Testis (tissue), 3 donors: ENCODE measurements around the gene TLE3. TPM values are rescaled to one million over a fixed set of nuclear protein-coding genes. Genes with fewer than 3 reads are reported as not detected.

ENCODE experiments used
- DNase-seq: peaks from one replicate; pipeline ENCODE4 v3.0.0-alpha.2; 2019
- H3K27ac ChIP-seq, 2 donors: fragments of 200-600 bp; sonication (generic); one replicate each; pipeline ENCODE4 v1.5.1; 2019
- H3K27me3 ChIP-seq: fragments of 200-600 bp; sonication (generic); one replicate; pipeline ENCODE4 v1.5.1; 2019
- H3K36me3 ChIP-seq: fragments of 200-600 bp; sonication (generic); one replicate; pipeline ENCODE4 v1.5.1; 2017; ENCODE audit warnings: low read depth; ENCODE audit errors: missing control alignments
- H3K4me1 ChIP-seq: fragments of 200-600 bp; sonication (generic); one replicate; pipeline ENCODE4 v1.5.1; 2019
- H3K4me3 ChIP-seq, 2 donors: fragments of 200-600 bp; sonication (generic); one replicate each; pipeline ENCODE4 v1.5.1; 2017 to 2019
- H3K9me3 ChIP-seq: fragments of 200-600 bp; sonication (generic); one replicate; pipeline ENCODE4 v1.5.1; 2017
- POLR2A ChIP-seq: fragments of 450-650 bp; IDR thresholded peaks from one replicate; pipeline ENCODE4 v1.6.1; 2017; ENCODE audit warnings: antibody characterized with exemption, mild to moderate bottlenecking, moderate library complexity
- WGBS, 2 donors: methylation state at CpG; one replicate each; pipeline ENCODE4 v1.1.5; 2018; 5-methylcytosine and 5-hydroxymethylcytosine counted together
- intact Hi-C: fragments of 100-400 bp; cut with DNase I; formaldehyde crosslinking; loops from one replicate; pipeline ENCODE4 v1.15.1; 2023; ENCODE audit warnings: low total_unique reads
- polyA plus RNA-seq: library from polyadenylated mRNA; stranded (reverse); fragments of 350-450 nt; fragmentation: Illumina TruSeq; extraction: RNeasy Lipid Tissue Mini Kit (QIAGEN cat#74804); gene quantifications from one replicate; pipeline ENCODE4 v1.2.3, GENCODE V29; 2014; ENCODE audit warnings: low read depth, low replicate concordance; ENCODE audit not compliant: insufficient read depth
- total RNA-seq, 2 donors: library from RNA; depleted of rRNA; stranded (reverse); fragments of >200 nt; gene quantifications; one replicate each; pipeline ENCODE4 v1.2.3, GENCODE V29; 2016
- TF ChIP-seq, protein P1 (sequence below), 3 experiments: fragments of 450-650 bp in 2 of 3; fragments of 200-600 bp in 1 of 3; sonication (generic) in 1 of 3; IDR thresholded peaks; one replicate each; pipeline ENCODE4 v1.5.1; 2016 to 2019; ENCODE audit warnings: antibody characterized with exemption in 3 of 3, mild to moderate bottlenecking in 2 of 3, moderate library complexity in 1 of 3

Gene TLE3
- total and polyA plus RNA-seq, 3 donors from 2014 or later = 60.5 to 139 (median 99.5) TPM

GRCh38 chr15:70066447-70066846 lies 31.3 kb downstream of the TLE3 start:
- Histone ChIP-seq H3K4me3 (no peak overlapping the region), H3K27me3 (no peaks in the 10 kb centered on the region), H3K36me3 (no peaks in the 10 kb centered on the region), H3K9me3 (no peaks in the 10 kb centered on the region), H3K4me1 (peaks cover 20% of the 10 kb centered on the region), H3K27ac (no peak overlapping the region)
- intact Hi-C loops = no loop called here
- TF ChIP-seq, protein P1, sequence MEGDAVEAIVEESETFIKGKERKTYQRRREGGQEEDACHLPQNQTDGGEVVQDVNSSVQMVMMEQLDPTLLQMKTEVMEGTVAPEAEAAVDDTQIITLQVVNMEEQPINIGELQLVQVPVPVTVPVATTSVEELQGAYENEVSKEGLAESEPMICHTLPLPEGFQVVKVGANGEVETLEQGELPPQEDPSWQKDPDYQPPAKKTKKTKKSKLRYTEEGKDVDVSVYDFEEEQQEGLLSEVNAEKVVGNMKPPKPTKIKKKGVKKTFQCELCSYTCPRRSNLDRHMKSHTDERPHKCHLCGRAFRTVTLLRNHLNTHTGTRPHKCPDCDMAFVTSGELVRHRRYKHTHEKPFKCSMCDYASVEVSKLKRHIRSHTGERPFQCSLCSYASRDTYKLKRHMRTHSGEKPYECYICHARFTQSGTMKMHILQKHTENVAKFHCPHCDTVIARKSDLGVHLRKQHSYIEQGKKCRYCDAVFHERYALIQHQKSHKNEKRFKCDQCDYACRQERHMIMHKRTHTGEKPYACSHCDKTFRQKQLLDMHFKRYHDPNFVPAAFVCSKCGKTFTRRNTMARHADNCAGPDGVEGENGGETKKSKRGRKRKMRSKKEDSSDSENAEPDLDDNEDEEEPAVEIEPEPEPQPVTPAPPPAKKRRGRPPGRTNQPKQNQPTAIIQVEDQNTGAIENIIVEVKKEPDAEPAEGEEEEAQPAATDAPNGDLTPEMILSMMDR (IDR thresholded peaks at IDR 0.05) = no peak
- no peak for TF ChIP-seq POLR2A
- 86 to 93% methylated on average over 5 of the region's 5 CpGs for WGBS, 2 donors
- no peak for DNase-seq

- no peaks in the 10 kb centered on the region for H3K27me3 ChIP-seq
- no peaks in the 10 kb centered on the region for H3K9me3 ChIP-seq
- H3K4me3 ChIP-seq = no peak overlapping the region
- peaks cover 20% of the 10 kb centered on the region for H3K4me1 ChIP-seq
- WGBS, 2 donors = 93 to 95% methylated on average over 6 to 12 of the region's 12 CpGs
- H3K36me3 ChIP-seq = no peaks in the 10 kb centered on the region
- TF ChIP-seq, protein P1 (IDR thresholded peaks at IDR 0.05) = no peak
- no peak for TF ChIP-seq POLR2A
- no peak for DNase-seq
- intact Hi-C loops = no loop called here
- H3K27ac ChIP-seq = no peak overlapping the region
These were observed 31.7 kb downstream of the TLE3 start for GRCh38 chr15:70066004-70066403.

DNA sequence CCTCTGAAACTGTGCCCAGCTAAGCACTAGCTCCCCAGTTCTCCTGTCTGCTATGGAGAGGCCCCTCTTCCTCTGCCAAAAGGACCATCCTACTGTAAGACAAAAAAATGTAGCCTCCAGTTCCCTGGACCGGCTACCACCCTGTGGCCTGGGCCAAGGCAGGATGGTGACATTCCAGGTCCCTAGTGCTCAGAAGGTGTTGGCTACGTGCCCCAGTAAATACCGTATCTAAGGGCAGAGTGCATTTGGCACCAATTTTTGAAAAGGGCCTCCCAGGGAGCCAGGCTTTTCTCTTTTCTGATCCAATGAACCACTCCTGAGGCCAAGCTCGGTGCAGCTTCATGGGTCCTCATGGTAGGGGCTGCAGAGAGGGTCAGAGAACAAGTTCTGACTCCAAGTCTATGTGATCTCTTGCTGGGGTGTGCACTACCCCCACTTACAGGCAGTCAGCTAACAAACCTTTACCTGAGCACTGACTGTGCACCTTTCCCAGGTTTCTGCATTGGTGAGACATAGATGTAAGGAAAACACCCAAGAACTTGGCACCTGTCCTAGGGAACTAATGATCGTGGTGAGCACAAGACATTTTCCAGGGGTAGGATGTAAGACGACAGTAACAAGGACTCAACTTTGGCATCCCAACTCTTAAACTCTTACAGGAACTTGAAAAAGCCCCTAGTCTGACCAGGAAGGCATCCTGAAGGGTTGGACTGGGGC lies 32.6 kb downstream of the TLE3 start:
- TF ChIP-seq POLR2A = no peak
- TF ChIP-seq, protein P1 (IDR thresholded peaks at IDR 0.05) = no peak
- no peaks in the 10 kb centered on the region for H3K36me3 ChIP-seq
- H3K27me3 ChIP-seq = no peaks in the 10 kb centered on the region
- no peak overlapping the region for H3K4me3 ChIP-seq
- peaks cover 15% of the 10 kb centered on the region for H3K4me1 ChIP-seq
- WGBS, 2 donors = 75 to 93% methylated on average over 6 of the region's 6 CpGs
- no peak for DNase-seq
- H3K27ac ChIP-seq = no peak overlapping the region
- H3K9me3 ChIP-seq = no peaks in the 10 kb centered on the region
- intact Hi-C loops = no loop called here

- Histone ChIP-seq H3K36me3 (no peaks in the 10 kb centered on the region), H3K27ac (no peak overlapping the region), H3K27me3 (no peaks in the 10 kb centered on the region), H3K9me3 (no peaks in the 10 kb centered on the region), H3K4me3 (no peak overlapping the region), H3K4me1 (peaks cover 11% of the 10 kb centered on the region)
- TF ChIP-seq POLR2A = no peak
- TF ChIP-seq, protein P1 (IDR thresholded peaks at IDR 0.05) = no peak
- 77 to 85% methylated on average over 4 of the region's 4 CpGs for WGBS, 2 donors
- intact Hi-C loops = no loop called here
- DNase-seq = no peak
These were observed 33.3 kb downstream of the TLE3 start for GRCh38 chr15:70064441-70064840.

GRCh38 chr15:70063980-70064379 lies 33.7 kb downstream of the TLE3 start:
- WGBS, 2 donors = 92 to 95% methylated on average over 7 of the region's 7 CpGs
- no peak overlapping the region for H3K27ac ChIP-seq

More at GRCh38 chr15:70063980-70064379, 33.7 kb downstream of the TLE3 start:
- no peak overlapping the region for H3K4me3 ChIP-seq
- H3K36me3 ChIP-seq = no peaks in the 10 kb centered on the region
- H3K4me1 ChIP-seq = peaks cover 11% of the 10 kb centered on the region
- H3K27me3 ChIP-seq = no peaks in the 10 kb centered on the region
- H3K9me3 ChIP-seq = no peaks in the 10 kb centered on the region
- intact Hi-C loops = no loop called here
- no peak for DNase-seq
- TF ChIP-seq, protein P1 (IDR thresholded peaks at IDR 0.05) = no peak
- no peak for TF ChIP-seq POLR2A
